Ishikawa (cell line): ENCODE measurements around the gene ZNF165.

Experiments used
- EGR1 ChIP-seq: IDR thresholded peaks from 2 replicates; pipeline ENCODE4 v1.6.1; 2012
- EP300 ChIP-seq: IDR thresholded peaks from 2 replicates; pipeline ENCODE4 v1.6.1; 2012; ENCODE audit warnings: borderline replicate concordance

- TF ChIP-seq EGR1 (no peak), EP300 (no peak)
These were observed 37.1 kb downstream of the ZNF165 start for GRCh38 chr6:28117386-28118050.
